Stimulated activated CD8-positive, alpha-beta memory T cell treated with anti-CD3 and anti-CD28 coated beads, Interleukin-4, amount 100 ng/mL, for 1 hour (primary cell): ENCODE results near the gene LRP2BP.
"Not testable (repeated sequence)": the region's sequence is repeated elsewhere in the genome, so short reads cannot be mapped to it uniquely, and the experiment has no call there.

Experiments used
- DNase-seq, 2 donors: peaks; one replicate each; pipeline ENCODE4 v3.0.0-alpha.2; 2020; ENCODE audit warnings: low read depth in 2 of 2, low spot score in 1 of 2

The LRP2BP gene

GRCh38 chr4:185329879-185330510 lies 65.7 kb downstream of the LRP2BP start:
- not testable (repeated sequence) for DNase-seq

GRCh38 chr4:185328586-185328985 lies 67.1 kb downstream of the LRP2BP start:
- no peak for DNase-seq

GRCh38 chr4:185325721-185326120 lies 70.0 kb downstream of the LRP2BP start:
- not testable (repeated sequence) for DNase-seq

GRCh38 chr4:185324361-185324760 lies 71.4 kb downstream of the LRP2BP start:
- DNase-seq = not testable (repeated sequence)

- DNase-seq = no peak
Observed at GRCh38 chr4:185323606-185324005, 72.1 kb downstream of the LRP2BP start.

GRCh38 chr4:185322803-185323202 lies 72.9 kb downstream of the LRP2BP start:
- no peak for DNase-seq

- DNase-seq = no peak
Observed at GRCh38 chr4:185318679-185319078, 77.0 kb downstream of the LRP2BP start.

- no peak for DNase-seq
Observed at GRCh38 chr4:185317880-185318279, 77.8 kb downstream of the LRP2BP start.

GRCh38 chr4:185317462-185317861 lies 78.3 kb downstream of the LRP2BP start:
- not testable (repeated sequence) for DNase-seq
